SK-N-MC (cell line): ENCODE measurements around the gene IQSEC3.
"Not testable (repeated sequence)": the region's sequence is repeated elsewhere in the genome, so short reads cannot be mapped to it uniquely, and the experiment has no call there.

Experiments
- DNase-seq: peaks from one replicate; pipeline ENCODE4 v3.0.0-alpha.2; 2011; ENCODE audit warnings: low read depth, low spot score
- H3K27ac ChIP-seq: fragments of 200-600 bp; sonication (generic); 2 replicates; pipeline ENCODE4 v1.5.1; 2016; ENCODE audit warnings: mixed run types
- H3K36me3 ChIP-seq: fragments of 200-600 bp; sonication (generic); 2 replicates; pipeline ENCODE4 v1.6.1; 2017; ENCODE audit warnings: antibody characterized with exemption, low read length, mixed read lengths; ENCODE audit not compliant: insufficient read depth
- H3K4me3 ChIP-seq: fragments of 200-600 bp; sonication (generic); 2 replicates; pipeline ENCODE4 v1.5.1; 2016
- H3K9ac ChIP-seq: fragments of 200-600 bp; sonication (generic); 2 replicates; pipeline ENCODE4 v1.8.0; 2017; ENCODE audit warnings: mixed run types, mixed read lengths; ENCODE audit not compliant: insufficient read length
- H3K9me3 ChIP-seq: fragments of 200-600 bp; sonication (generic); 2 replicates; pipeline ENCODE4 v1.6.1; 2017; ENCODE audit warnings: low read depth, mild to moderate bottlenecking, antibody characterized with exemption, low read length, moderate library complexity, mixed read lengths
- EZH2 ChIP-seq: fragments of 200-600 bp; sonication (generic); IDR thresholded peaks from one replicate; pipeline ENCODE4 v1.6.1; 2017; ENCODE audit warnings: antibody characterized with exemption
- FOXP2 ChIP-seq: optimal IDR thresholded peaks from 2 replicates; pipeline ENCODE3; 2011; ENCODE audit warnings: mild to moderate bottlenecking, moderate library complexity; ENCODE audit not compliant: insufficient read depth; ENCODE audit errors: extremely low read length, control extremely low read depth
- POLR2AphosphoS5 ChIP-seq: IDR thresholded peaks from 2 replicates; pipeline ENCODE4 v1.6.1; 2012; ENCODE audit warnings: mild to moderate bottlenecking, low read depth, low read length, borderline replicate concordance

The IQSEC3 gene

GRCh38 chr12:120951-121350 lies 54.4 kb downstream of the IQSEC3 start:
- Histone ChIP-seq H3K9ac (no peak overlapping the region), H3K36me3 (no peaks in the 10 kb centered on the region), H3K9me3 (no peaks in the 10 kb centered on the region), H3K27ac (no peak overlapping the region), H3K4me3 (no peak overlapping the region)
- no peak for TF ChIP-seq FOXP2
- no peak for TF ChIP-seq EZH2
- TF ChIP-seq POLR2AphosphoS5: no peak
- no peak for DNase-seq

- no peak overlapping the region for H3K4me3 ChIP-seq
- H3K36me3 ChIP-seq: no peaks in the 10 kb centered on the region
- TF ChIP-seq EZH2 (no peak), POLR2AphosphoS5 (no peak), FOXP2 (no peak)
- H3K27ac ChIP-seq: no peak overlapping the region
- no peak for DNase-seq
- no peak overlapping the region for H3K9ac ChIP-seq
- no peaks in the 10 kb centered on the region for H3K9me3 ChIP-seq
Measured at GRCh38 chr12:121647-122046, 55.1 kb downstream of the IQSEC3 start.

GRCh38 chr12:125075-125474 lies 58.5 kb downstream of the IQSEC3 start:
- TF ChIP-seq EZH2: no peak
- no peak for TF ChIP-seq POLR2AphosphoS5
- TF ChIP-seq FOXP2: no peak
- Histone ChIP-seq H3K9ac (no peak overlapping the region), H3K27ac (no peak overlapping the region), H3K4me3 (no peak overlapping the region), H3K36me3 (no peaks in the 10 kb centered on the region), H3K9me3 (no peaks in the 10 kb centered on the region)
- DNase-seq: no peak

- Histone ChIP-seq H3K9ac (no peak overlapping the region), H3K27ac (no peak overlapping the region), H3K9me3 (no peaks in the 10 kb centered on the region), H3K36me3 (no peaks in the 10 kb centered on the region), H3K4me3 (no peak overlapping the region)
- no peak for DNase-seq
- TF ChIP-seq EZH2 (no peak), POLR2AphosphoS5 (no peak), FOXP2 (no peak)
Measured at GRCh38 chr12:125566-125965, 59.0 kb downstream of the IQSEC3 start.

- Histone ChIP-seq H3K9me3 (no peaks in the 10 kb centered on the region), H3K9ac (no peak overlapping the region), H3K27ac (no peak overlapping the region), H3K36me3 (no peaks in the 10 kb centered on the region), H3K4me3 (no peak overlapping the region)
- TF ChIP-seq POLR2AphosphoS5 (no peak), EZH2 (no peak), FOXP2 (no peak)
- no peak for DNase-seq
Measured at GRCh38 chr12:128079-128478, 61.5 kb downstream of the IQSEC3 start.

- no peak for DNase-seq
- H3K4me3 ChIP-seq: no peak overlapping the region
- H3K36me3 ChIP-seq: no peaks in the 10 kb centered on the region
- no peaks in the 10 kb centered on the region for H3K9me3 ChIP-seq
- no peak overlapping the region for H3K9ac ChIP-seq
- H3K27ac ChIP-seq: no peak overlapping the region
- TF ChIP-seq EZH2: no peak
- no peak for TF ChIP-seq FOXP2
- no peak for TF ChIP-seq POLR2AphosphoS5
Measured at GRCh38 chr12:129001-129400, 62.4 kb downstream of the IQSEC3 start.

- no peak for DNase-seq
- no peak for TF ChIP-seq FOXP2
- TF ChIP-seq POLR2AphosphoS5: no peak
- no peak for TF ChIP-seq EZH2
- Histone ChIP-seq H3K27ac (no peak overlapping the region), H3K36me3 (no peaks in the 10 kb centered on the region), H3K4me3 (no peak overlapping the region), H3K9ac (no peak overlapping the region), H3K9me3 (no peaks in the 10 kb centered on the region)
Measured at GRCh38 chr12:130519-130918, 64.0 kb downstream of the IQSEC3 start.

- no peak overlapping the region for H3K4me3 ChIP-seq
- no peak for DNase-seq
- TF ChIP-seq POLR2AphosphoS5 (no peak), FOXP2 (no peak), EZH2 (no peak)
- H3K9me3 ChIP-seq: no peaks in the 10 kb centered on the region
- no peaks in the 10 kb centered on the region for H3K36me3 ChIP-seq
- no peak overlapping the region for H3K27ac ChIP-seq
- no peak overlapping the region for H3K9ac ChIP-seq
Measured at GRCh38 chr12:131008-131407, 64.4 kb downstream of the IQSEC3 start.

GRCh38 chr12:131732-132495 lies 65.3 kb downstream of the IQSEC3 start:
- no peak for TF ChIP-seq POLR2AphosphoS5
- TF ChIP-seq FOXP2: no peak
- TF ChIP-seq EZH2: no peak
- Histone ChIP-seq H3K27ac (no peak overlapping the region), H3K9me3 (no peaks in the 10 kb centered on the region), H3K36me3 (no peaks in the 10 kb centered on the region), H3K4me3 (no peak overlapping the region), H3K9ac (no peak overlapping the region)
- no peak for DNase-seq

GRCh38 chr12:133616-134232 lies 67.2 kb downstream of the IQSEC3 start:
- H3K9ac ChIP-seq, DNase-seq, H3K4me3 ChIP-seq, H3K36me3 ChIP-seq, H3K27ac ChIP-seq, H3K9me3 ChIP-seq: not testable (repeated sequence)
